Lower lobe of right lung (tissue), 2 donors: ENCODE results near the gene ZFAND3. TPM values are rescaled to one million over a fixed set of nuclear protein-coding genes. Genes with fewer than 3 reads are reported as not detected.
A peak's percentile ranks its signal among the peaks of the same experiment; 100 is the strongest.

ENCODE experiments used
- ATAC-seq, 2 donors: fragments of 200-7000 bp; cut with Tn5 transposase; one replicate each; pipeline ENCODE4 v1.9.1; 2020 to 2022; ENCODE audit warnings: mild to moderate bottlenecking in 2 of 2, moderate library complexity in 2 of 2
- DNase-seq: peaks from one replicate; pipeline ENCODE4 v3.0.0-alpha.2; 2020
- H3K27ac ChIP-seq: fragments of 200-600 bp; one replicate; pipeline ENCODE4 v1.8.0; 2022
- H3K27me3 ChIP-seq: fragments of 200-600 bp; one replicate; pipeline ENCODE4 v1.8.0; 2022; ENCODE audit warnings: low read depth
- H3K36me3 ChIP-seq: fragments of 200-600 bp; one replicate; pipeline ENCODE4 v1.8.0; 2022; ENCODE audit warnings: mild to moderate bottlenecking
- H3K4me1 ChIP-seq: fragments of 200-600 bp; one replicate; pipeline ENCODE4 v1.8.0; 2022
- H3K4me3 ChIP-seq: fragments of 200-600 bp; one replicate; pipeline ENCODE4 v1.8.0; 2022; ENCODE audit warnings: mild to moderate bottlenecking
- H3K9me3 ChIP-seq: fragments of 200-600 bp; one replicate; pipeline ENCODE4 v1.8.0; 2022
- CTCF ChIP-seq: fragments of 200-600 bp; IDR thresholded peaks from one replicate; pipeline ENCODE4 v1.8.0; 2022; ENCODE audit warnings: antibody characterized with exemption, mild to moderate bottlenecking
- intact Hi-C: fragments of 100-400 bp; cut with DNase I; formaldehyde crosslinking; loops from one replicate; pipeline ENCODE4 v1.11.0; 2022
- total RNA-seq: library from RNA; stranded (reverse); fragmentation: NEBNext Ultra II Directional; extraction: Animal tissue kit (Norgen Biotek cat#: 25700); gene quantifications from one replicate; pipeline ENCODE4 v1.2.1, GENCODE V29; 2021
- donor health status: DM: no; HTN: yes; CAD: no; lungs with severe emphysema.

ZFAND3 gene
- total RNA-seq, 1 donor from 2014 or later, result 83.3 TPM

- ATAC-seq, result peak in 1 of 2 donors; percentile 44
- no peak for TF ChIP-seq CTCF
- H3K27ac ChIP-seq, result no peak overlapping the region
- peaks cover 46% of the 10 kb centered on the region for H3K4me1 ChIP-seq
- no peak for DNase-seq
- H3K36me3 ChIP-seq, result peaks cover 14% of the 10 kb centered on the region
- H3K27me3 ChIP-seq, result no peaks in the 10 kb centered on the region
- intact Hi-C loops, result no loop called here
- no peak overlapping the region for H3K4me3 ChIP-seq
- H3K9me3 ChIP-seq, result no peaks in the 10 kb centered on the region
Observed at GRCh38 chr6:38146021-38146733, 326.6 kb downstream of the ZFAND3 start.

GRCh38 chr6:38146734-38147027, 327.2 kb downstream of the ZFAND3 start:
- ATAC-seq (no peak), DNase-seq (no peak)
- peaks cover 46% of the 10 kb centered on the region for H3K4me1 ChIP-seq
- H3K36me3 ChIP-seq, result peaks cover 15% of the 10 kb centered on the region
- no peak overlapping the region for H3K27ac ChIP-seq
- intact Hi-C loops, result no loop called here
- TF ChIP-seq CTCF, result no peak
- no peaks in the 10 kb centered on the region for H3K27me3 ChIP-seq
- no peak overlapping the region for H3K4me3 ChIP-seq
- no peaks in the 10 kb centered on the region for H3K9me3 ChIP-seq

GRCh38 chr6:38148606-38149005, 329.1 kb downstream of the ZFAND3 start:
- Histone ChIP-seq H3K4me1 (peaks cover 36% of the 10 kb centered on the region), H3K27ac (no peak overlapping the region), H3K36me3 (peaks cover 25% of the 10 kb centered on the region), H3K4me3 (no peak overlapping the region), H3K27me3 (no peaks in the 10 kb centered on the region), H3K9me3 (no peaks in the 10 kb centered on the region)
- TF ChIP-seq CTCF, result no peak
- intact Hi-C loops, result no loop called here
- no peak for ATAC-seq
- no peak for DNase-seq

GRCh38 chr6:38149531-38149930, 330.0 kb downstream of the ZFAND3 start:
- intact Hi-C loops, result no loop called here
- TF ChIP-seq CTCF, result no peak
- peak; percentile 35 to 51 for ATAC-seq

GRCh38 chr6:38150021-38150420, 330.5 kb downstream of the ZFAND3 start:
- peaks cover 38% of the 10 kb centered on the region for H3K4me1 ChIP-seq
- no peak for TF ChIP-seq CTCF
- no peaks in the 10 kb centered on the region for H3K27me3 ChIP-seq
- no peaks in the 10 kb centered on the region for H3K9me3 ChIP-seq
- no peak overlapping the region for H3K4me3 ChIP-seq
- intact Hi-C loops, result no loop called here
- H3K36me3 ChIP-seq, result peaks cover 25% of the 10 kb centered on the region
- ATAC-seq (no peak), DNase-seq (no peak)
- no peak overlapping the region for H3K27ac ChIP-seq

More at GRCh38 chr6:38149531-38149930, 330.0 kb downstream of the ZFAND3 start:
- no peak overlapping the region for H3K4me3 ChIP-seq
- H3K27me3 ChIP-seq, result no peaks in the 10 kb centered on the region
- DNase-seq, result no peak
- peaks cover 25% of the 10 kb centered on the region for H3K36me3 ChIP-seq
- H3K27ac ChIP-seq, result no peak overlapping the region
- no peaks in the 10 kb centered on the region for H3K9me3 ChIP-seq
- peaks cover 37% of the 10 kb centered on the region for H3K4me1 ChIP-seq
